GM12865 (cell line): ENCODE measurements around the gene RBBP7.
A peak's percentile ranks its signal among the peaks of the same experiment; 100 is the strongest.

Experiments used
- DNase-seq: peaks from one replicate; pipeline ENCODE4 v3.0.0; 2010; ENCODE audit warnings: low read depth
- H3K4me3 ChIP-seq: 2 replicates; pipeline ENCODE4 v1.5.1; 2011; ENCODE audit warnings: mild to moderate bottlenecking, low read depth, low read length, control low read depth
- TF ChIP-seq, protein P1 (sequence below): IDR thresholded peaks from 2 replicates; pipeline ENCODE4 v1.5.1; 2011; ENCODE audit warnings: low read length, control low read depth, low read depth, inconsistent platforms; ENCODE audit not compliant: insufficient read depth; ENCODE audit errors: missing control alignments

Gene RBBP7

DNA sequence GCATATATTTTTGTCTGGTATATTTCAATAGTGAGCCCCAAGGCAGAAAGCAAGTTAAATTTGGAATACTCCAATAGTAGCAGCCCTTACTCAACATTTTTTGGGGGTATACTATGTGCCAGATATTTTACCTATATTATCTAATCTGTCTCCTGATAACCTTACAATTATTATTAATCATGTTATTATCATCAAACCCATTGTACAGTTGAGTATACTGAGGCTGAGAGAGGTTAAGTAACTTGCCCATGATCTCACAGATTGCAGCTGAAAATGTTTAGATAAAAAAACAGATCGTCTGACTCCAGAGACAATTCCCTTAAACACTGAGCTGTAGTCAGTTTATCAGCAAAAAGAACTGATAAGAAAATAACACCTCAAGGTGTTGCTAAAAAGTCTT, 6.5 kb upstream of the RBBP7 start:
- TF ChIP-seq, protein P1, sequence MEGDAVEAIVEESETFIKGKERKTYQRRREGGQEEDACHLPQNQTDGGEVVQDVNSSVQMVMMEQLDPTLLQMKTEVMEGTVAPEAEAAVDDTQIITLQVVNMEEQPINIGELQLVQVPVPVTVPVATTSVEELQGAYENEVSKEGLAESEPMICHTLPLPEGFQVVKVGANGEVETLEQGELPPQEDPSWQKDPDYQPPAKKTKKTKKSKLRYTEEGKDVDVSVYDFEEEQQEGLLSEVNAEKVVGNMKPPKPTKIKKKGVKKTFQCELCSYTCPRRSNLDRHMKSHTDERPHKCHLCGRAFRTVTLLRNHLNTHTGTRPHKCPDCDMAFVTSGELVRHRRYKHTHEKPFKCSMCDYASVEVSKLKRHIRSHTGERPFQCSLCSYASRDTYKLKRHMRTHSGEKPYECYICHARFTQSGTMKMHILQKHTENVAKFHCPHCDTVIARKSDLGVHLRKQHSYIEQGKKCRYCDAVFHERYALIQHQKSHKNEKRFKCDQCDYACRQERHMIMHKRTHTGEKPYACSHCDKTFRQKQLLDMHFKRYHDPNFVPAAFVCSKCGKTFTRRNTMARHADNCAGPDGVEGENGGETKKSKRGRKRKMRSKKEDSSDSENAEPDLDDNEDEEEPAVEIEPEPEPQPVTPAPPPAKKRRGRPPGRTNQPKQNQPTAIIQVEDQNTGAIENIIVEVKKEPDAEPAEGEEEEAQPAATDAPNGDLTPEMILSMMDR = no peak
- no peak overlapping the region for H3K4me3 ChIP-seq
- DNase-seq = no peak

DNA sequence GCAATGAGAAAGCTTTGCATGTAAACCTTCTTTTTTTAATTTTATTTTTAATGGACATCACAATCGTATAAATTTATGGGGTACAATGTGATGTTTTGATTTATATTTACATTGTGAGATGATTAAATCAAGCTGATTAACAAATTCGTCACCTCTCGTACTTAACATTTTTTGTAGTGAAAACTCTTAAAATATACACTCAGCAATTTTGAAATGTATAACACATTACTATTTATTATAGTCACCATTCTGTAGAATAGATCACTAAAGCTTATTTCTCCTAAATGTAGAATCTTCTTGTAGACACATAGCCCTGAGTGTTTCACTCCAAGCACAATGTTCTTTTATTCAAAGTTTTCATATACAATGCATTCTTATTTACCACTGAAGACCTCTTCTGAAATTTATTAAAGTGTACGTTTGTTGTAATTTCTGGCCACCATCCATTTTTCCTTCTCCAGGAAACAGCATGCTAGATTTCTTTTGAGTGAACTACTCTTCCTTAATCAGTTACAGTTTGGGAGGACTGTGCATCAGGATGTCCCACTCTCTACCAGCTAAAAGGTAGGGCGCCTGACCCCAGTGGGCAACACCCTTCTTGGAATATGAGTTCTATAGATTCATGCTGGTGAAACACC, 4.4 kb upstream of the RBBP7 start:
- TF ChIP-seq, protein P1 = no peak
- no peak overlapping the region for H3K4me3 ChIP-seq
- DNase-seq = no peak

DNA sequence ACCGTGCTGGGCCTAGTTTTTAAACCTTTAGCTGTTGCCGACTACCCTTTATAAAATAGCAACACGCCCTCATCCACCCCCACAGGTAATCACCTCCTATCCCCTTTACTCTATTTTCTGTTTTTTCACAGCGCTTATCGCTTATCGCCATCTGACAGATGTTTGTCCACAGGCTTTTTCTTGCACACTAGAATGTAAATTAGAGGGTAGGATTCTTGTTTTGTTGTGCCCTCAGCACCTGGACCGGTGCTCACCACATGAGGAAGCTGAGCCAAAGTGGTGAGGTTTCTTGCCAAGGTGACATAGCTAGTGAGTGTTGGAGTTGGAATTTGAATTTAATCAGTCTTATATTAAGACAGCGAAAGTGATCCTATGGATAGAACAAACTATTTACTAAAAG, 2.9 kb upstream of the RBBP7 start:
- TF ChIP-seq, protein P1 = no peak
- H3K4me3 ChIP-seq = no peak overlapping the region
- no peak for DNase-seq

DNA sequence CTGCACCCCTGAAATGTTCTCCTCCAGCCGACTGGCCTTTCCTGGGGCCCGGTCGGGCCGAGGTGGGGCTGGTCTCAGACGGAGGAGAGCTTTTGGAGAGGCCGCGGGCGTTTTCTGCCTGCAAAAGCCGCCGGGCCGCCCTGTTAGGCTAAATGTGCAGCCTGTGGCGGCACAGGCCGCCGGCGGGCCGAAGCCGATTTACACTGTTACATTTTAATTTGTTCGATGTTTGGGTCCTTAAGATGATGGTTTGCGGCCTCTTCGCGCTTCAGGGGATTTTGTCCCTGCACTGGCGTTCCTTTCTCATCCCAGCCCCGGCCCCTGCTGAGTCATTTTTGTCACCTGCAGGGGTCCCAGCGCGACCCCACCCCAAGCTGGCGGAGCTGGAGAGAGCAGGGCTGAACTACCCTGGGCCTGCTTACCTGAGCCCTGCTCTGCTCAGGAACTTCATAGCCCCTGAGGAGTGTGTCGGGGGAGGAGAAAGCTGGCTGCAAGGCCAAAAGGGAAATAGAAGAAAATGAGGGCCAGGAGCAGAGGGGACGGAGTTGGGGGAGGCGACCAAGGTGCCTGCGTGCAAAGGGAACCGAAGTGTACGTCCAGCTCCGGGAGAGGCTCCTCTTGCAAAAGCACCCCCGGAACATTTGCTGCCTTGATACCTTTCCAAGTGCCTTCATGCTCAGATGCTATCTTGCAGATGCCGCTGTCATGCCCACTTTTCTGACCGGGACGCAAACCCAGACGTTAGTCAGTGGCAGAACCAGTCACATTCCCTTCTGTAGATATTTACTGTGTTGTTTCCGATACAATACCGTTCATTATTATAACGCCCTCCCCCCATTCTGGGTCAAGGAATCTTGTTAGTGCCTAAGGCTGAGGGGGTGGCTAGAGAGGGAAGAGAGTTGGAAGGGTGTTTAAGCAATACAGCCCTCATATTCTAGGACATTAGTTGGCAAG, 977 bp upstream of the RBBP7 start:
- TF ChIP-seq, protein P1 = no peak
- peak; percentile 36 for DNase-seq
- peak overlapping the region; percentile 78 for H3K4me3 ChIP-seq

DNA sequence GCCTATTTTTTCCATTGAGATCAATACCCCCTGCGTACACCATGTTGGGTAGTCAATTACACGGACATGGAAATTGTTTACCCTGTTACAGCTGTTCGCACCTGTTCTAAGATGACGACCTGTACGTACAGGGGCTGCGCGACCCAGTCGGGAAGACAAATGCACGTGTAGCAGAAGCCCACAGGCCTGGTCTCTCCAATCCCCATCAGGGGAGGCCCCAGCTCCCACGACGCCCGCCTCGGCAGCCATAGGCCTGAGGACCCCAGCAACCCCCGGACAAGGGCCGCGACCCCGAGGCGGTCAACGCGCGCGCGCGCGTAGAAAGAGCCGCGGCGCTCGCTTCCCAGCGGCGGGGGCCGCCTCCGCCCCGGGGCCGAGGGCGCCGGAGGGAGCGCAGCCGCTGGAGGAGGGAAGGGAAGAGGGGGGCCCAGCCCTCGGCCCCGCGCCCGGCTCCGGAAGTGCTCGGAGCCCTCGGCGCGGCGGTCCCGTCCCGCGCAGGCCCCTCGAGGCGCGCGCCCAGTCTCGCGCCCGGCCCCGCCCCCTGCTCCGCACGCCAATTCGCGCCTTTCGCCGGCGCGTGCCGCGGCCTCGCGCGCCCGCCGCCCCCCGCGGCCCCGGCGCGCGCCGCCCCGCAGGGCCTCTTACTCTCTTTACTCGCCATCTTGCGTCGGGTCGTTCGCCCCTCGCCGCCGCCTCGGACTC, 618 bp downstream of the RBBP7 start:
- peak; percentile 65 for DNase-seq
- TF ChIP-seq, protein P1 = no peak
- H3K4me3 ChIP-seq = peak overlapping the region; percentile 85

DNA sequence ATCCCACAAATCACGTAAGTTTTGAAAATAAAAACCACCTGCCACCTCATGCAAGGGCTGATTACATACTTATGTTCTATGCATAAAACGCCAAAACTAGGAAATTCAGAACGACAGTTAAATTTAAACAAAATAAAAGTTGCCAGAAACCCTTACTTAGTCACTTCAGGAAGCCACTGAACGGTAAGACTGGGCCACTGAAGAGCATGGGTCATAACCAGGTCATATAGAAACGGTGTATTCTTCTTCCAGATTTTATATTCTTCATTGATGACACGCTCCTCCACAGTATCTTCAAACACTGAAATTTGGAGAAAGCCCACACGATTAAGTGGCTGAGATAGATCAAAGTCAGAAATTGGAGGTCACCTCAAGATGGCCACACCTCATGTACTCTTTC, 1.2 kb downstream of the RBBP7 start:
- peak overlapping the region; percentile 85 for H3K4me3 ChIP-seq
- DNase-seq = no peak
- TF ChIP-seq, protein P1 = no peak
